Endothelial cell (in vitro differentiated cells): ENCODE measurements around the gene RHNO1. TPM values are rescaled to one million over a fixed set of nuclear protein-coding genes. Genes with fewer than 3 reads are reported as not detected.
A peak's percentile ranks its signal among the peaks of the same experiment; 100 is the strongest.

ENCODE experiments used
- DNase-seq: peaks from one replicate; pipeline ENCODE4 v3.0.0; 2021; ENCODE audit warnings: low spot score
- H3K27ac Mint-ChIP-seq: one replicate; pipeline ENCODE4 v1.8.0; 2021; ENCODE audit warnings: mixed read lengths, inconsistent platforms; ENCODE audit not compliant: unreplicated experiment
- H3K27me3 Mint-ChIP-seq: one replicate; pipeline ENCODE4 v1.8.0; 2021; ENCODE audit warnings: mild to moderate bottlenecking, moderate library complexity, mixed read lengths, inconsistent platforms; ENCODE audit not compliant: unreplicated experiment
- H3K36me3 Mint-ChIP-seq: one replicate; pipeline ENCODE4 v1.8.0; 2021; ENCODE audit warnings: mild to moderate bottlenecking, low read depth, mixed read lengths, inconsistent platforms; ENCODE audit not compliant: unreplicated experiment
- H3K4me1 Mint-ChIP-seq: one replicate; pipeline ENCODE4 v1.8.0; 2021; ENCODE audit warnings: mild to moderate bottlenecking, mixed read lengths, inconsistent platforms; ENCODE audit not compliant: unreplicated experiment
- H3K4me3 Mint-ChIP-seq: one replicate; pipeline ENCODE4 v1.8.0; 2021; ENCODE audit warnings: mild to moderate bottlenecking, mixed read lengths, inconsistent platforms; ENCODE audit not compliant: unreplicated experiment
- H3K9me3 Mint-ChIP-seq: one replicate; pipeline ENCODE4 v1.8.0; 2021; ENCODE audit warnings: mixed read lengths, inconsistent platforms; ENCODE audit not compliant: unreplicated experiment
- CTCF ChIP-seq: fragments of 200-600 bp; sonication (generic); IDR thresholded peaks from one replicate; pipeline ENCODE4 v1.5.0; 2021; ENCODE audit warnings: antibody characterized with exemption; ENCODE audit not compliant: unreplicated experiment
- total RNA-seq: library from RNA; stranded (reverse); fragmentation: NEBNext Ultra II Directional; extraction: Animal tissue kit (Norgen Biotek cat#: 25700); gene quantifications from one replicate; pipeline ENCODE4 v1.2.1, GENCODE V29; 2021; ENCODE audit not compliant: unreplicated experiment

The RHNO1 gene
- total RNA-seq, 1 donor from 2014 or later: 27.7 TPM

GRCh38 chr12:2833810-2834209 is 43.2 kb upstream of the RHNO1 start:
- H3K4me1 Mint-ChIP-seq: peaks cover 13% of the 10 kb centered on the region
- H3K27me3 Mint-ChIP-seq: peaks cover 5% of the 10 kb centered on the region
- H3K9me3 Mint-ChIP-seq: no peaks in the 10 kb centered on the region
- no peak for DNase-seq
- no peak for TF ChIP-seq CTCF
- no peak overlapping the region for H3K27ac Mint-ChIP-seq
- peaks cover 8% of the 10 kb centered on the region for H3K36me3 Mint-ChIP-seq
- no peak overlapping the region for H3K4me3 Mint-ChIP-seq

GRCh38 chr12:2834581-2835491 is 42.2 kb upstream of the RHNO1 start, which contains the start of gene NRIP2:
NRIP2 (minus strand) TSS chr12:2835035; CDS start chr12:2834983, 52 bp downstream.
- no peak for DNase-seq
- TF ChIP-seq CTCF: no peak
- Mint-ChIP-seq H3K27me3 (peaks cover 5% of the 10 kb centered on the region), H3K9me3 (no peaks in the 10 kb centered on the region), H3K36me3 (peaks cover 8% of the 10 kb centered on the region), H3K27ac (no peak within 1 kb of the TSS), H3K4me3 (no peak within 1 kb of the TSS), H3K4me1 (peaks cover 13% of the 10 kb centered on the region)

- Mint-ChIP-seq H3K27me3 (peaks cover 5% of the 10 kb centered on the region), H3K4me1 (peaks cover 13% of the 10 kb centered on the region), H3K36me3 (peaks cover 4% of the 10 kb centered on the region), H3K27ac (no peak overlapping the region), H3K4me3 (no peak overlapping the region), H3K9me3 (no peaks in the 10 kb centered on the region)
- TF ChIP-seq CTCF: no peak
- no peak for DNase-seq
Measured at GRCh38 chr12:2835691-2836403, 41.2 kb upstream of the RHNO1 start.

GRCh38 chr12:2836574-2836973 is 40.4 kb upstream of the RHNO1 start:
- H3K27ac Mint-ChIP-seq: no peak overlapping the region
- no peak for TF ChIP-seq CTCF
- peaks cover 13% of the 10 kb centered on the region for H3K4me1 Mint-ChIP-seq
- no peak for DNase-seq
- peaks cover 5% of the 10 kb centered on the region for H3K27me3 Mint-ChIP-seq
- peak overlapping the region; percentile 23 for H3K4me3 Mint-ChIP-seq
- peaks cover 4% of the 10 kb centered on the region for H3K36me3 Mint-ChIP-seq
- no peaks in the 10 kb centered on the region for H3K9me3 Mint-ChIP-seq
